Esophagus squamous epithelium (tissue), 4 donors: ENCODE results near the gene PRKCB.

Experiments used
- CTCF ChIP-seq, 6 experiments: fragments of 450-650 bp in 4 of 6; fragments of 200-600 bp in 2 of 6; sonication (generic) in 2 of 6; IDR thresholded peaks; one replicate each; pipeline ENCODE4 v1.5.1; 2016 to 2019; ENCODE audit warnings: antibody characterized with exemption in 6 of 6, mild to moderate bottlenecking in 4 of 6, moderate library complexity in 4 of 6
- POLR2A ChIP-seq, 4 donors: fragments of 450-650 bp; IDR thresholded peaks; one replicate each; pipeline ENCODE4 v1.6.1; 2017; ENCODE audit warnings: antibody characterized with exemption in 4 of 4, mild to moderate bottlenecking in 4 of 4, moderate library complexity in 3 of 4

GRCh38 chr16:24180451-24180850 lies 344.7 kb downstream of the PRKCB start:
- TF ChIP-seq CTCF (IDR thresholded peaks at IDR 0.05) (no peak), POLR2A (IDR thresholded peaks at IDR 0.05) (no peak)
